GM12865 (cell line): ENCODE data around the gene SLC39A10.

Experiments
- DNase-seq: peaks from one replicate; pipeline ENCODE4 v3.0.0; 2010; ENCODE audit warnings: low read depth
- H3K4me3 ChIP-seq: 2 replicates; pipeline ENCODE4 v1.5.1; 2011; ENCODE audit warnings: mild to moderate bottlenecking, low read depth, low read length, control low read depth
- TF ChIP-seq, protein P1 (sequence below): IDR thresholded peaks from 2 replicates; pipeline ENCODE4 v1.5.1; 2011; ENCODE audit warnings: low read length, control low read depth, low read depth, inconsistent platforms; ENCODE audit not compliant: insufficient read depth; ENCODE audit errors: missing control alignments

Gene SLC39A10

GRCh38 chr2:195620501-195620900 lies 36.5 kb upstream of the SLC39A10 start:
- TF ChIP-seq, protein P1, sequence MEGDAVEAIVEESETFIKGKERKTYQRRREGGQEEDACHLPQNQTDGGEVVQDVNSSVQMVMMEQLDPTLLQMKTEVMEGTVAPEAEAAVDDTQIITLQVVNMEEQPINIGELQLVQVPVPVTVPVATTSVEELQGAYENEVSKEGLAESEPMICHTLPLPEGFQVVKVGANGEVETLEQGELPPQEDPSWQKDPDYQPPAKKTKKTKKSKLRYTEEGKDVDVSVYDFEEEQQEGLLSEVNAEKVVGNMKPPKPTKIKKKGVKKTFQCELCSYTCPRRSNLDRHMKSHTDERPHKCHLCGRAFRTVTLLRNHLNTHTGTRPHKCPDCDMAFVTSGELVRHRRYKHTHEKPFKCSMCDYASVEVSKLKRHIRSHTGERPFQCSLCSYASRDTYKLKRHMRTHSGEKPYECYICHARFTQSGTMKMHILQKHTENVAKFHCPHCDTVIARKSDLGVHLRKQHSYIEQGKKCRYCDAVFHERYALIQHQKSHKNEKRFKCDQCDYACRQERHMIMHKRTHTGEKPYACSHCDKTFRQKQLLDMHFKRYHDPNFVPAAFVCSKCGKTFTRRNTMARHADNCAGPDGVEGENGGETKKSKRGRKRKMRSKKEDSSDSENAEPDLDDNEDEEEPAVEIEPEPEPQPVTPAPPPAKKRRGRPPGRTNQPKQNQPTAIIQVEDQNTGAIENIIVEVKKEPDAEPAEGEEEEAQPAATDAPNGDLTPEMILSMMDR = no peak
- H3K4me3 ChIP-seq = no peak overlapping the region
- no peak for DNase-seq

DNA sequence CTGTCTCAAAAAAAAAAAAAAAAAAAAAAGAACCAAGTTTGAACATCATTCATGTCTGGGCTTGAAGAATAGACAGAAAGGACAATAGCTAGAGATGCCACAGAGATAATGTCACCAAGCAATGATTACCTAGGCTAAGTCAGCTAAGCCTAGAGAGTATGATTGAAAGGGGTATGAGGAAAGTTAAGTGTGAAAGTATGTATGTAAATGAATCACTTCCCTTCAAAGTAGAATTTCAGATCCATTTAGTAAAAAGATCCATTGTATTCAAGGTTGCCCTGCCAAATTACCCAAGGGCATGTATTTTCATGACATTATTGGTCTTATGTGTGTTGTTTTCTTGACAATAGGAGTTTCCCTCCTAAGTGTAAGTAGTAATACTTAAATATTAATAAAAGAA lies 34.1 kb upstream of the SLC39A10 start:
- no peak overlapping the region for H3K4me3 ChIP-seq
- DNase-seq = no peak
- TF ChIP-seq, protein P1 = no peak

DNA sequence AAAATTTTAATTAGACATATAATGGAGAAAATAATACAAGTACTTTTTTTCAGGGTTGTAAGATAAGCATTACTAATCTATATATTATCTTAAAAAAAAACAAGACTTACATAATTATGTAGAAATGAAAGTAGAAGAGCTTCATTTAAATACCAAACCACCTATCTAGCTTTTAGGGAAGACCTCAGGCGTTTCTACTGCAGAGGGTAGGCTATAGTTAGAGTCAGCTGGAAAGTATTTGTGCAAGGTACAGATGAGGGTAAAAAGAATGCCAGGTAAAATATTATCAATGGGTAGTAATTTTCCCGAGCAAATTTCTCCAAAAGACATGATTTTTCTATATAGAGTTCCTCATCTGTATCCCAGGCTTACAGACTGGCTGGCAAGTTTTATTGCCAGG lies 30.5 kb upstream of the SLC39A10 start:
- TF ChIP-seq, protein P1 = no peak
- no peak overlapping the region for H3K4me3 ChIP-seq
- DNase-seq = no peak

GRCh38 chr2:195628666-195629065 lies 28.4 kb upstream of the SLC39A10 start:
- no peak overlapping the region for H3K4me3 ChIP-seq
- no peak for DNase-seq
- TF ChIP-seq, protein P1 = no peak

- H3K4me3 ChIP-seq = no peak overlapping the region
- DNase-seq = no peak
- TF ChIP-seq, protein P1 = no peak
Observed at GRCh38 chr2:195632856-195633572, 24.0 kb upstream of the SLC39A10 start.

DNA sequence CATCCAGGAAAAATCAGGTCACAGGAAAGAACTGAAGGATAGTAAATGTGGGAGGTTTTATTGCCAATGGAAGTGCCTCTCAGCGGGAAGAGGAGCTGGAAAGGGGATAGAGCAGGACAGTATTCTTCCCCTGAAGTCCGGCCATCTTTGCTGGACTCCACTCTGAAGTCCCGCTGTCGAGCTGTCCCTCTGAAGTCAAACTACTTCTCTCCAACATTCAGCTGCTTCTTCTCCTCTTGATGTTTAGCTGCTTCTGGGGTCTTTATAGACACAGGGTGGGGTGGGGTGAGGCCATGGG lies 23.5 kb upstream of the SLC39A10 start:
- no peak overlapping the region for H3K4me3 ChIP-seq
- TF ChIP-seq, protein P1 = no peak
- no peak for DNase-seq

GRCh38 chr2:195633974-195634373 lies 23.1 kb upstream of the SLC39A10 start:
- no peak overlapping the region for H3K4me3 ChIP-seq
- TF ChIP-seq, protein P1 = no peak
- no peak for DNase-seq
